H9 (cell line): Measurements from ENCODE around the gene SCP2. TPM values are rescaled to one million over a fixed set of nuclear protein-coding genes. Genes with fewer than 3 reads are reported as not detected.

Experiments
- DNase-seq: peaks from one replicate; pipeline ENCODE4 v3.0.0-alpha.2; 2017
- H2AFZ ChIP-seq: one replicate; pipeline ENCODE4 v1.6.1; 2013; ENCODE audit warnings: mild to moderate bottlenecking, low read length, control low read depth, moderate library complexity
- H2AK5ac ChIP-seq: 2 replicates; pipeline ENCODE4 v1.6.1; 2013; ENCODE audit warnings: low read length, control low read depth, mixed read lengths; ENCODE audit not compliant: insufficient read length
- H2BK120ac ChIP-seq: one replicate; pipeline ENCODE4 v1.6.1; 2013; ENCODE audit warnings: low read depth, mild to moderate bottlenecking, low read length, control low read depth, inconsistent platforms; ENCODE audit not compliant: poor library complexity, severe bottlenecking
- H2BK12ac ChIP-seq: 2 replicates; pipeline ENCODE4 v1.6.1; 2013; ENCODE audit warnings: low read length, control low read depth, mixed read lengths, low read depth; ENCODE audit not compliant: insufficient read length
- H2BK15ac ChIP-seq: 2 replicates; pipeline ENCODE4 v1.6.1; 2013; ENCODE audit warnings: low read depth, low read length, control low read depth
- H2BK20ac ChIP-seq: one replicate; pipeline ENCODE4 v1.6.1; 2013; ENCODE audit warnings: low read depth, mild to moderate bottlenecking, low read length, control low read depth, inconsistent platforms; ENCODE audit not compliant: poor library complexity, severe bottlenecking
- H2BK5ac ChIP-seq: 2 replicates; pipeline ENCODE4 v1.6.1; 2013; ENCODE audit warnings: low read length, control low read depth, mixed read lengths; ENCODE audit not compliant: insufficient read length
- H3K14ac ChIP-seq: 2 replicates; pipeline ENCODE4 v1.6.1; 2013; ENCODE audit warnings: low read length, control low read depth; ENCODE audit not compliant: insufficient read depth
- H3K18ac ChIP-seq: 2 replicates; pipeline ENCODE4 v1.6.1; 2013; ENCODE audit warnings: low read depth, mild to moderate bottlenecking, mixed read lengths, low read length, control low read depth; ENCODE audit not compliant: insufficient read length
- H3K23ac ChIP-seq: 2 replicates; pipeline ENCODE4 v1.6.1; 2013; ENCODE audit warnings: low read length, control low read depth, mixed read lengths, low read depth; ENCODE audit not compliant: insufficient read length
- H3K23me2 ChIP-seq: 2 replicates; pipeline ENCODE4 v1.6.1; 2013; ENCODE audit warnings: low read depth, mild to moderate bottlenecking, mixed read lengths, low read length, control low read depth; ENCODE audit not compliant: insufficient read length, poor library complexity, severe bottlenecking
- H3K27ac ChIP-seq: 2 replicates; pipeline ENCODE4 v1.5.1; 2013; ENCODE audit warnings: low read length, control low read depth, mixed read lengths, low read depth; ENCODE audit not compliant: insufficient read length
- H3K27me3 ChIP-seq: 2 replicates; pipeline ENCODE4 v1.6.1; 2013; ENCODE audit warnings: low read length, control low read depth, inconsistent platforms; ENCODE audit not compliant: insufficient read depth
- H3K4ac ChIP-seq: 2 replicates; pipeline ENCODE4 v1.6.1; 2013; ENCODE audit warnings: low read depth, mild to moderate bottlenecking, control low read depth, inconsistent platforms, low read length, moderate library complexity
- H3K4me1 ChIP-seq: 2 replicates; pipeline ENCODE4 v1.6.1; 2013; ENCODE audit warnings: low read length, control low read depth, inconsistent platforms; ENCODE audit not compliant: insufficient read depth
- H3K4me2 ChIP-seq: 2 replicates; pipeline ENCODE4 v1.6.1; 2013; ENCODE audit warnings: low read length, control low read depth, mixed read lengths; ENCODE audit not compliant: insufficient read length, insufficient read depth
- H3K56ac ChIP-seq: 2 replicates; pipeline ENCODE4 v1.6.1; 2013; ENCODE audit warnings: low read depth, mild to moderate bottlenecking, mixed read lengths, low read length, control low read depth; ENCODE audit not compliant: insufficient read length
- H3K79me1 ChIP-seq: 2 replicates; pipeline ENCODE4 v1.6.1; 2013; ENCODE audit warnings: low read depth, mild to moderate bottlenecking, moderate library complexity, low read length, control low read depth, inconsistent platforms; ENCODE audit not compliant: insufficient read depth, poor library complexity, severe bottlenecking
- H3K79me2 ChIP-seq: 2 replicates; pipeline ENCODE4 v1.6.1; 2013; ENCODE audit warnings: low read length, control low read depth, inconsistent platforms; ENCODE audit not compliant: insufficient read depth
- H3K9ac ChIP-seq: 2 replicates; pipeline ENCODE4 v1.6.1; 2013; ENCODE audit warnings: low read length, control low read depth, mixed read lengths; ENCODE audit not compliant: insufficient read length; ENCODE audit errors: extremely low read depth
- H3K9me3 ChIP-seq: one replicate; pipeline ENCODE4 v1.6.1; 2013; ENCODE audit warnings: low read depth, low read length, inconsistent platforms; ENCODE audit not compliant: control insufficient read depth
- H3T11ph ChIP-seq: one replicate; pipeline ENCODE4 v1.6.1; 2013; ENCODE audit warnings: mild to moderate bottlenecking, low read length, control low read depth, inconsistent platforms
- H4K20me1 ChIP-seq: one replicate; pipeline ENCODE4 v1.6.1; 2013; ENCODE audit not compliant: control insufficient read depth, insufficient read length, insufficient read depth
- H4K5ac ChIP-seq: 2 replicates; pipeline ENCODE4 v1.6.1; 2013; ENCODE audit warnings: low read depth, mild to moderate bottlenecking, mixed read lengths, low read length, control low read depth; ENCODE audit not compliant: insufficient read length
- H4K8ac ChIP-seq: replicated peaks from 2 replicates; pipeline ENCODE4 v1.6.1; 2013; ENCODE audit warnings: low read length, control low read depth, mixed read lengths, low read depth; ENCODE audit not compliant: insufficient read length
- H4K91ac ChIP-seq: 2 replicates; pipeline ENCODE4 v1.6.1; 2013; ENCODE audit warnings: low read depth, mild to moderate bottlenecking, moderate library complexity, mixed read lengths, low read length, control low read depth; ENCODE audit not compliant: insufficient read length
- H3K27ac Mint-ChIP-seq, 3 experiments: 2 replicates in 2 of 3; 3 replicates in 1 of 3; pipeline ENCODE4 v1.8.0; 2020 to 2021; ENCODE audit warnings: mixed read lengths in 3 of 3, mild to moderate bottlenecking in 1 of 3, moderate library complexity in 1 of 3
- H3K27me3 Mint-ChIP-seq: 2 replicates; pipeline ENCODE4 v1.8.0; 2021; ENCODE audit warnings: low read depth, mild to moderate bottlenecking, moderate library complexity, mixed read lengths
- H3K36me3 Mint-ChIP-seq, 3 experiments: 2 replicates in 2 of 3; 3 replicates in 1 of 3; pipeline ENCODE4 v1.8.0; 2020 to 2021; ENCODE audit warnings: low read depth in 3 of 3, mixed read lengths in 3 of 3; ENCODE audit not compliant: insufficient read depth in 1 of 3
- H3K4me1 Mint-ChIP-seq, 2 experiments: 2 replicates each; pipeline ENCODE4 v1.8.0; 2020; ENCODE audit warnings: mixed read lengths in 2 of 2
- H3K4me3 Mint-ChIP-seq, 2 experiments: 2 replicates in 1 of 2; 3 replicates in 1 of 2; pipeline ENCODE4 v1.8.0; 2020 to 2021; ENCODE audit warnings: mild to moderate bottlenecking in 2 of 2, mixed read lengths in 2 of 2, moderate library complexity in 1 of 2
- H3K9me3 Mint-ChIP-seq, 2 experiments: 2 replicates in 1 of 2; 3 replicates in 1 of 2; pipeline ENCODE4 v1.8.0; 2020; ENCODE audit warnings: mild to moderate bottlenecking in 2 of 2, mixed read lengths in 2 of 2, moderate library complexity in 1 of 2
- CTCF ChIP-seq: fragments of 200-600 bp; sonication (generic); conservative IDR thresholded peaks from 3 replicates; pipeline ENCODE4 v1.8.0; 2021; ENCODE audit warnings: antibody characterized with exemption, mild to moderate bottlenecking
- WGBS: extraction: QIAGEN DNeasy Blood & Tissue Kit; methylation state at CpG from one replicate; pipeline ENCODE4 v1.1.7; 2013; ENCODE audit warnings: missing lambda C conversion rate, low lambda C conversion rate, mixed read lengths; ENCODE audit not compliant: insufficient read length; ENCODE audit errors: extremely low coverage; 5-methylcytosine and 5-hydroxymethylcytosine counted together
- total RNA-seq: library from RNA; stranded (reverse); gene quantifications from 2 replicates; pipeline ENCODE4 v1.2.1, GENCODE V29; 2021

The SCP2 gene
- total RNA-seq, 1 experiment from 2014 or later, result 48.8 TPM

GRCh38 chr1:52938183-52938451, 11.0 kb downstream of the SCP2 start:
- Histone ChIP-seq H2BK20ac (no peak overlapping the region), H3K27me3 (no peaks in the 10 kb centered on the region), H2AFZ (no peak overlapping the region), H3K27ac (no peak overlapping the region), H3K9ac (no peak overlapping the region), H3K4ac (no peak overlapping the region), H3K79me1 (no peaks in the 10 kb centered on the region), H3K4me2 (no peak overlapping the region), H4K91ac (no peak overlapping the region), H4K8ac (no peak overlapping the region), H3K4me1 (no peaks in the 10 kb centered on the region), H2BK15ac (no peak overlapping the region), H2BK5ac (no peak overlapping the region), H3K18ac (no peak overlapping the region), H3K9me3 (no peaks in the 10 kb centered on the region), H2BK120ac (no peak overlapping the region), H3K23ac (no peak overlapping the region), H2BK12ac (no peak overlapping the region), H3K56ac (no peak overlapping the region), H3K14ac (no peak overlapping the region), H2AK5ac (no peak overlapping the region), H3T11ph (no peak overlapping the region), H4K5ac (no peak overlapping the region), H4K20me1 (no peaks in the 10 kb centered on the region), H3K79me2 (no peaks in the 10 kb centered on the region), H3K23me2 (no peaks in the 10 kb centered on the region)
- H3K9me3 Mint-ChIP-seq, result no peaks in the 10 kb centered on the region
- TF ChIP-seq CTCF, result no peak
- DNase-seq, result no peak
- no CpG with 5 or more reads among the region's 1 CpG for WGBS
- 0 out of 4 replicates have a peak, but pooled peaks cover 0 to 3% of the 10 kb centered on the region in 2 experiments for H3K4me1 Mint-ChIP-seq
- no peaks in the 10 kb centered on the region for H3K36me3 Mint-ChIP-seq
- H3K27ac Mint-ChIP-seq, result no peak overlapping the region
- H3K4me3 Mint-ChIP-seq, result no peak overlapping the region
- no peaks in the 10 kb centered on the region; the same call in none of the 2 replicates for H3K27me3 Mint-ChIP-seq
